Stimulated activated CD4-positive, alpha-beta T cell treated with anti-CD3 and anti-CD28 coated beads, Interleukin-1b, Interleukin-23, amount 100 ng/mL, for 4 hours (primary cell): Measurements from ENCODE around the gene ATP8A2.
"Not testable (repeated sequence)": the region's sequence is repeated elsewhere in the genome, so short reads cannot be mapped to it uniquely, and the experiment has no call there.

Experiments used
- DNase-seq, 2 donors: peaks; one replicate each; pipeline ENCODE4 v3.0.0-alpha.2; 2020; ENCODE audit warnings: low read depth in 2 of 2

The ATP8A2 gene

DNA sequence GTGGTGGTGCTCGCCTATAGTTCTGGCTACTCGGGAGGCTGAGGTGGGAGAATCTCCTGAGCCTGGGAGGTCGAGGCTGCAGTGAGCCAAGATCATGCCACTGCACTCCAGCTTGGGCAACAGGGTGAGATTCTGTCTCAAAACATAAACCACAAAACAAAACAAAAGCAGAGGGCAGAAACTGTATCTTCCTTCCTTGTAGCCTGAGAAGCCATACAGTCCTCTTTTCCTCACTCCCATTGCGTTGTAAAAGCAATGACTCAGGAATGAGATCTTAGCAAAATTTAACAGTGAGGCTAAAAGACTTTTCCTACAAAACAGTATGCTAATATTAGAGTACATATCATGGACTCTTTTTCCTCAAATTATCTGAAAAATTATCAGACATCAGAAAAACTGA is 549.2 kb downstream of the ATP8A2 start:
- DNase-seq, result no peak

DNA sequence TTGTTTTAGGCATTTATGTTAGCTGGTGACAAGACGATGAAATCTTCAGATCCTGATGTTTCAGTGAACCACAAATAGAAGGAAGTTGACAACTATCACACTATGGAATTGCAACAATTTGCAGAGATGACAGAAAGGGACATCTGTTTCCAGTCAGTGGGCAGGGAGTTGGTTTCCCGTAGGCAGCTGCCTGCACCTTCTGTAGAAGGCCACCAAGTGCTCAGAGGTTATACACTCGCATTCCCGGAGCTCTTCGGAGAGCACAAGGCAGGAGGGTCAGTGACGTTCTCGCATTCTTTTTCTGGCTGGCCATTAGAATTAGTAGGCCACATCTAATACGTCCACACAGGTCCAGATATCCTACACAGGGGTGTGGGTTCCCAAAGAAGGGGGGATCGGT is 550.6 kb downstream of the ATP8A2 start:
- no peak for DNase-seq

- DNase-seq, result no peak
These were observed 551.7 kb downstream of the ATP8A2 start for GRCh38 chr13:25923217-25924085.

DNA sequence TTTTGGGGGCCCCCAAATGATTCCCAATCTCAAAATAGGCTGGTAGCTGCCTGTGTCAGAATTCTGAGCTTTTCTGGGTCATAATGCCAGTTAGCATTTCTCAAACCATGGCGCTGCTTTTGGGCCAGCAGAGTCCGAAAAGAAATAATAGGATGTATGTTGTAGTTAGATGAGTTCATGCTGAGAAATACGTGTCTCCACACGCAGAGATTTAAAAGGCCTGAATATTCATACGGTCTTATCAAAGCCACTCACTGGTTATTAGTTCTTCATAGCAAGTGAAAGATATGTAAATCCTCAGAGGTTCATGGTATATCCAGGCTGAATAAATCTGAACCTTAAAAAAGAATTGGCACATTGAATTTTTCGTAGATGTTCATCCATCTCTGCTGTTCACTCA is 555.6 kb downstream of the ATP8A2 start:
- no peak for DNase-seq

- DNase-seq, result no peak
These were observed 556.2 kb downstream of the ATP8A2 start for GRCh38 chr13:25927932-25928331.

- DNase-seq, result no peak
These were observed 557.2 kb downstream of the ATP8A2 start for GRCh38 chr13:25928941-25929505.

DNA sequence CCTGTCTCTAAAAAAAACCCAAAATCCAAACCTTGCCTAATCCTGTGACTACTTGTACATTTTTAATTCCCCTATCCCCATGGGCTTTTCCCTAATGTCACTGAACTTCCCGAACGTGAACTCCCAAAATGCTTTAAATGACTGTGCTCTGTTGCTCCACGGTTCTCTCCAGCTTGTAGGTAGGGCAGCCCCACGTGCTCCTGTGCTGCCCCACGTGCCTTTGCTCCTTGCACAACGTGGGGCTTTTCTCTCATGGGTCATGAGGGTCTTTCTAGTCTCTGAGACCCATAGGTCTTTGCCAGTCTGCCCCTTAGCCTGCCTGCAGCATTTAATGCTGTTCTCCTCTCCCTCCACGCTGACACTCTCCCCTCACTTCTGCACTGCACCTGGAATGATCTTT is 558.0 kb downstream of the ATP8A2 start:
- DNase-seq, result no peak

DNA sequence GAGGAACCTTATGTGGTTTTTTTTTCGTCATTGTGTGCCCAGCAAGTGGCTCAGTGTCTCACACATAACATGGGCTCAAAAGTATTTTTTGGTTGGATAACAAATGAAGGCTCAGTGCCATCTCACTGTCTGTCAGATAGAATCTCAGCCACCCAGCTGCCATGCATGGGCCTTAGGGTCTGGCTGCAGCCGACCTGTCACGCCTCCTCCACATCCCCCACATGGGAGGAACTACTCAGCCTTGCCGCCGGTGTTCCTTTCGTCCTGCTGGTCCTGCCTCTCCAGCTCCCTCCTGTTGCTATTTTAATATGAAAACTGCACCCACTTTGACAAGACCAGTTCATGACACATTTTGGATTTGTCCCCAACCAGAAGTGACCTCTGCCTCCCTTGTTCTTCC is 558.9 kb downstream of the ATP8A2 start:
- DNase-seq, result no peak

- no peak for DNase-seq
These were observed 560.6 kb downstream of the ATP8A2 start for GRCh38 chr13:25932365-25932764.

DNA sequence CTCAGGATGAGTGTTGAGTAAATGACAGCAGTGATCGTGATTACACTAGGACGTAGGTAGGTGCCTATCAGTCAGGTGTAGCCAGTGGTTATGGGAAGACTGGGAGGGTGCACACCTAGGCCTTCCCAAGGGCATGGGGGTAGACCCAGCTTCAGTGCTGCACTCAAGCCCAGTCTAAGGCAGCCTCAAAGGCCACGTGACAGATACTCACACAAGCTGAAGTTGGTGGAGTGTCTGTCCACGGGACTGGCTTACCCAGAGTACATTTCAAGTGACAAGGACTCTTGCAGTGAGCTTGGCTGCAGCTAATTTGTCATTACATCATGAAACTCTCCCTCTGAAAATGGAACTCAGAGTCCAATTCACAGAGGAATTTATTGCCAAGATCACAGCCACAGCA is 561.7 kb downstream of the ATP8A2 start:
- no peak for DNase-seq

- DNase-seq, result no peak
These were observed 562.4 kb downstream of the ATP8A2 start for GRCh38 chr13:25934127-25934526.

DNA sequence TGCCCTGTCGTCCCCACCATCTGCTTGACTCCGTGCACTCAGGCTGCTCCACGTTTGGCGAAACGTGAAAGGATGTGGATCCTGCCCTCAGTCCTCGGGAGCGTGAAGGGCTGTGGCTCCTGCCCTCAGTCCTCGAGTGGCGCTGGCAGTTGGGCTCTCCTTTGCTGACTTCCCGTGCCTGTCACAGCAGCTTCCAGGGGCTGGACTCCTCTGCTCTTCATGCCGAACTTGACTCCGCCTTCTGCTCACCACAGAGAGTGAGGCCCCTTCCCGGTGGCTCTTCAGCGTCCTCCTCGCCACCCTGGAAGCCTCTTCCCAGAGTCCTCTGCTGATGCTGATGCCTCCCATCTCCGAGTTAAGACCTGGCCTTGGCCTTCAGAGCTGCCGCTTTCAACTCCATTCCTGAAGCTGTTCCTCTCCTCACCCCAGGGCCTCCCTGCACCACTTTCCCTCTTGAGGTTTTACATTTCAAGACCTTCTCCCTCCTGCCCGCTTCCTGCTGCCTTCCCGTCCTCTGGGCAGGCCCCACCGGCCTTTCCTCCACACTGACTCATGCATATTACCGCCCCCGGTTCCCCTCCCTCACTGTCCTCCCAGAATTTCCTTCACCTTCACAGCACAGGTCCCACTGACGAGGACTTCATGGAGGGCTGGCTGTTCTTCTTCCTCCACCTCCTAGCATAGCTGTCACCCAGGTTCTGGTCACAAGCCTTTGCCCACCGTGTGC is 568.4 kb downstream of the ATP8A2 start:
- DNase-seq, result no peak

DNA sequence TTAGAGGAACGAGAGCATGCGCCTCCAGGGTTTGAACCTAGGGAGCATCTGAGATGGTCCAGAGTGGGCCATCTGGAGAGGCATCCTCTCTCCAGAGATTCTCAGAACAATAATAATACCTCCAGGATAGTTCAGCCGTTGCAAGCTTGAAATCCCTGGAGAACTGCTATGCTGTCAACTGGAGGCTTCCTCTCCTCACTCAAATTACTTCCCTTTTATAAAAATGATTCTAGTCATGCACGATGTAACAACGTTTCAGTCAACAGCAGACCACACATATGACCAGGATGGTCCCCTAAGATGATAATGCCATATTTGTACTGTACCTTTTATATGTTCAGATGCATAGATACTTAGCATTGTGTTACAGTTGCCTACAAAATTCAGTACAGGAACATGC is 571.3 kb downstream of the ATP8A2 start:
- DNase-seq, result no peak

GRCh38 chr13:25943658-25944057 is 571.9 kb downstream of the ATP8A2 start:
- no peak for DNase-seq

GRCh38 chr13:25945596-25945995 is 573.8 kb downstream of the ATP8A2 start:
- DNase-seq, result no peak

DNA sequence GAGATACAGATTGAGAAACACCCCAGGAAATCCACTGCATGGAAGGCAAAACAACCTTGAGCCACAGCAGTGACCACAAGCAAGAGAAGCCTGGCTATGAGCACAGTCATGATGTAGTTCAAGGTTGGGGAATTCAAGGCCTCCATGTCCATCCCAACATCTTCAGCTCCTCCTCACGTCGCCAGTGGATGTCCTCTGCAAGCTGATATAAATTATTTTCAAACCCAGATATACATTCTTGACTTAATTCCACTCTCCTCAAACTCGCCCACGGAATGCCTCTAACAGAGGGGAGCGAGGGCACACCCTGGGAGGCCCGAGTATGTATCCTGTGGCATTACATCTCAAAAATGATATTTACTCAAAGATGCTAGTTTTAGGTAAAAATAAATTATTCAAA is 574.5 kb downstream of the ATP8A2 start:
- DNase-seq, result no peak

DNA sequence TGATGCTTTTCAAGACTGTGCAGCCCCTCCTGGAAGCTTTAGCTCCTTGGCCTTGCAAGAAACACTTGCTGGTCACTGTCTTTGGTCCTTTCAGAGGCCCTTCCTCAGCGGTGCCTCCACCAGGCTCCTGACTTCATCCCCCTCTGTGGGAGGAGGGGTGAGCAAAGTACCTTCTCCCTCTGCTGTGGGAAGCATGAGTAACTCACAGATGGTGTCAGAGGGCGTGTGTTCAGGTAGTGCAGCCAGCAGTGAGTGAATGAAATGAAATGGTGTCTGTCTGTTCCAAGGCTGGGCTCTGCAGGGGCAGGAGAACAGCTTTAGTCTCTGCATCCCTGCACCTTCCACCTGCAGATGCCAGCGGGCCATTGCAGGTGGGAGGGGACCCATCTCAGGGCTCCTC is 577.1 kb downstream of the ATP8A2 start:
- no peak for DNase-seq

DNA sequence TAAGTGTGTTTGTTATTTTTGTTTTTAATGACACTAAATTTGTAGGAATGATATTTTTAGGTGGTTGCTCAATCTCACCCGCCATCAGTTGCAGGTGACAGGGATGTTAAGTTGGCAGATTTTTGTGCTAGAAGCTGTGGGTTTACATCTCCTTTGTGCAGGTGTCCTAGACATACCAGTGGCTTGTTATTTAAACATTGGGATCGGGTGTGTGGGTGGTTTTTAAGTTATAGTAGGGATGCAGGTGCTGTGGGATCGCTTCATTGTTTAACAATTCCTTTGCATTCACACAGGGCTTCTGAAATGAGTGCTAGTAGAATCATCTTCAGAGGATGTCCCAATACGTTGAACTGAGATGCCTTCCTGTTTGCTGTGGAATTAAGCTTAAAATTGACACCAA is 580.1 kb downstream of the ATP8A2 start:
- DNase-seq, result no peak

DNA sequence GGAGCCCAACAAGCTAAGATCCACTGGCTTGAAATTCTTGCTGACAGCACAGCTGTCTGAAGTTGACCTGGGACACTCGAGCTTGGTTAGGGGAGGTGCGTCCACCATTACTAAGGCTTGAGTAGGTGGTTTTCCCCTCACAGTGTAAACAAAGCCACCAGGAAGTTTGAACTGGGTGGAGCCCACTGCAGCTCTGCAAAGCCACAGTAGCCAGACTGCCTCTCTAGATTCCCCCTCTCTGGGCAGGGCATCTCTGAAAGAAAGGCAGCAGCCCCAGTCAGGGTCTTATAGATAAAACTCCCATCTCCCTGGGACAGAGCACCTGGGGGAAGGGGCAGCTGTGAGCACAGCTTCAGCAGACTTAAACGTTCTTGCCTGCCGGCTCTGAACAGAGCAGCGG is 582.3 kb downstream of the ATP8A2 start:
- DNase-seq, result not testable (repeated sequence)

- DNase-seq, result not testable (repeated sequence)
These were observed 583.2 kb downstream of the ATP8A2 start for GRCh38 chr13:25954943-25955342.

GRCh38 chr13:25958986-25959385 is 587.2 kb downstream of the ATP8A2 start:
- no peak for DNase-seq

- DNase-seq, result no peak
These were observed 589.5 kb downstream of the ATP8A2 start for GRCh38 chr13:25961294-25961693.

- no peak for DNase-seq
These were observed 591.9 kb downstream of the ATP8A2 start for GRCh38 chr13:25963674-25964073.
